ENCODE measurements around the gene EZH2.

Gene EZH2

DNA sequence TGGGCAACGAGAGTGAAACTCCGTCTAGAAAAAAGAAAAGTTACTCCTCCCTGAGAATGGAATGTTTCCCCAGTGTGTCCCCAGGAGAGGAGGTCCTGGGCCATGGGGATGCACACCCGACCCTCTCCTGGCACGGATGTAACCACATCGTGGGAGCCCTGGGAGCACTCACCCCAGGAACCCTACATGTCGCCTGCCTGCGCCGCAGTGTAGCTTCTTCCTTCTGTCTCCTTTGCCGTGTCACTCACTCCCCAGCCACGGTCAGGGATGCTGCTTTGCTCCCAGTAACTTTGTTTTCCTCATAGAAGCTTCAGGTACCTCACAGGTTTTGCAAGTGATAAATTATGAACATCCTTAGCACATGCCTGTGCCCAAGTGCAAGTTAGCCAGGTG is 82.0 kb downstream of the EZH2 start:
- ATAC-seq (replicated peaks) (no peak), DNase-seq (no peak)
- Mint-ChIP-seq H3K4me3 (peak overlapping the region in 1 of 2 donors; percentile 20), H3K27ac (peak overlapping the region; percentile 31), H3K4me1 (peaks cover 0 to 10% of the 10 kb centered on the region in 2 donors), H3K9me3 (no peaks in the 10 kb centered on the region), H3K36me3 (peaks cover 53 to 76% of the 10 kb centered on the region in 2 donors), H3K27me3 (no peaks in the 10 kb centered on the region)

DNA sequence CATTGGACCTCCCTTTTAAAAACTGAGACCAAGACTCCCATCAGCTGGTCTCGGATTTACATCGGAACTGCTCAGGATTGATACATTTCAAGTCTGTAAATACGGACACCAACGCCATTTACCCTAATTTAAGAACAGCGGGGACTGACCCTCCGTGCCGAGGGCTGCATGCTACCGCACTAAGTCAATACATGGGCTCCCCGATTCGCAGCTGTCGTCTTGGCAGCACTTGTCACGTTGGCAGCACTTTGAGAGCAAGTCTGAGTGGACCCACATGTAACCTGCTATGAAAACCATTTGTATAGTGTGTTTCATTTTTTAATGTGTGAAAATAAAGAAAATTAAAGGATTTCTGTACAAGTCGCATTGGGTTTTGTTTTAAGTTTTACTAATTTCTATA is 83.4 kb downstream of the EZH2 start:
- H3K27me3 Mint-ChIP-seq, result no peaks in the 10 kb centered on the region
- H3K9me3 Mint-ChIP-seq, result no peaks in the 10 kb centered on the region
- no peak overlapping the region for H3K27ac Mint-ChIP-seq
- DNase-seq, result no peak
- no peak for ATAC-seq (replicated peaks)
- H3K4me1 Mint-ChIP-seq, result peaks cover 0 to 10% of the 10 kb centered on the region in 2 donors
- no peak overlapping the region for H3K4me3 Mint-ChIP-seq
- H3K36me3 Mint-ChIP-seq, result peaks cover 50 to 76% of the 10 kb centered on the region in 2 donors

DNA sequence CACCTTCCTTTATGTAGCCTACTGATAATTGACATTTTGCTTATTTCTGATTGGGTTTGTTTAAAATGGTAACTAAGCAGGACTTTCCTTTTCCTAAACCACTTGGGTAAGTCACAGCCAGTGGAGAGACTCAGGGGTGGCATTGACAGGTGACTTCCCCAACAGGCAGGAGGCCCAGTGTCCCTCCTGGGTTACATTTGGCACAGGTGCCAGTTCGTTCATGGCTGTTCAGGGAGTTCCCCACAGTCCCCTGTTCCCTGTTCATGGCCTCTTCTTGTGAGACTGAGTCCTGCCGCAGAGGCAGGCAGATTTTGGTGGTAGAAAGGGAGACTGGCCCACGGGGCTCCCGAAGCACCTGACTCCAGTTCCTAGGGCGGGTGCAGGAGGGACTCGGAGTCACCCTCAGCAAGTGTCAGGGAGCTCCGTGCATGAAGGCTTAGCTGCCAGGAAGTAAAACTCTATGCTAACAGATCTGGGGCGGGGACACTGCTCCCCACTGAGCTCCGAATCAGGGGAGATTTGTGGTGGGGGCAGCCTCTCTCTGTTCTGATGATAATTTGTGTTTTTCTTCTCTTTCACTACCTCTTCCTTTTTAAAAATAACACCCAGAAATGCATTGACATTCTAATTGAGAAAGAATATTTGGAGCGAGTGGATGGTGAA is 84.1 kb downstream of the EZH2 start:
- Mint-ChIP-seq H3K27ac (peak overlapping the region; percentile 62), H3K36me3 (peaks cover 50 to 74% of the 10 kb centered on the region in 2 donors), H3K27me3 (no peaks in the 10 kb centered on the region), H3K4me1 (peaks cover 0 to 10% of the 10 kb centered on the region in 2 donors), H3K4me3 (no peak overlapping the region), H3K9me3 (no peaks in the 10 kb centered on the region)
- no peak for ATAC-seq (replicated peaks)
- no peak for DNase-seq

DNA sequence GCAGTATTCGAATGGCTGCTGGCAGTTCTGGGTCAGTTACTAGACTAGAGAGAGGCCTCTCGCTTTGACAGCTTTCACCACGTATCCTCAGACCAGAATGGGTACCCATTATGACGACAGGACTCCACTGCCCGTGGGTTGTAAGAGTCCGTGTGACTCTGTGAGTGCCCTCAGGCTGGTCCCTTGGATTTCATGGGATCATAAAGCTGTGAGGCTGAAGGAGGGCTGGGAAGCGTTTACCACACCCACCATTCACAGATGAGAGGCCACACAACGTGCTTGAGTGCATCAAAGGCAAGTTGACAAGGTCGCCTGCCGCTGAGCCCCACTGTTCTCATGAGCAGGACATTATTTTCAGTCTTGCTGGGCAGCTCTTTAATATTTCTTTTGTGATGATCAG is 87.2 kb downstream of the EZH2 start:
- H3K9me3 Mint-ChIP-seq, result no peaks in the 10 kb centered on the region
- peaks cover 52 to 76% of the 10 kb centered on the region in 2 donors for H3K36me3 Mint-ChIP-seq
- peaks cover 2 to 10% of the 10 kb centered on the region in 2 donors for H3K4me1 Mint-ChIP-seq
- ATAC-seq (replicated peaks) (no peak), DNase-seq (no peak)
- no peak overlapping the region for H3K4me3 Mint-ChIP-seq
- H3K27me3 Mint-ChIP-seq, result no peaks in the 10 kb centered on the region
- H3K27ac Mint-ChIP-seq, result no peak overlapping the region

DNA sequence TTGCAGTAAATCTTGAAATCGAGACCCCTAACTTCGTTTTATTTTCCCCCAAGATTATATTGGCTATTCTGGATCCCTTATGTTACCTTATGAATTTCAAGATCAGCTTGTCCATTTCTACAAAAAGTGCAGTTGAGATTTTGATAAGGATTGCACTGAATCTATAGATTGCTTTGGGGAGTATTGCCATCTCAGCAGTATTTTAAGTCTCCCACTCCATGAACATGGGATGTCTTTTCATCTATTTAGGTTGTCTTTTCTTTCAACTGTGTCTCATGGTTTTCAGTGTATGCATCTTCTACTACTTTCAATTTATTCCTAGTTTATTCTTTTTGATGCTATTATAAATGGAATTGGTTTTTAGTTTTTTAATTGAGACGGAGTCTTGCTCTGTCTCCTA is 89.6 kb downstream of the EZH2 start:
- Mint-ChIP-seq H3K4me3 (no peak overlapping the region), H3K27me3 (no peaks in the 10 kb centered on the region), H3K4me1 (peaks cover 0 to 2% of the 10 kb centered on the region in 2 donors), H3K36me3 (peaks cover 44 to 71% of the 10 kb centered on the region in 2 donors), H3K27ac (no peak overlapping the region), H3K9me3 (no peaks in the 10 kb centered on the region)
- DNase-seq (no peak), ATAC-seq (replicated peaks) (no peak)

DNA sequence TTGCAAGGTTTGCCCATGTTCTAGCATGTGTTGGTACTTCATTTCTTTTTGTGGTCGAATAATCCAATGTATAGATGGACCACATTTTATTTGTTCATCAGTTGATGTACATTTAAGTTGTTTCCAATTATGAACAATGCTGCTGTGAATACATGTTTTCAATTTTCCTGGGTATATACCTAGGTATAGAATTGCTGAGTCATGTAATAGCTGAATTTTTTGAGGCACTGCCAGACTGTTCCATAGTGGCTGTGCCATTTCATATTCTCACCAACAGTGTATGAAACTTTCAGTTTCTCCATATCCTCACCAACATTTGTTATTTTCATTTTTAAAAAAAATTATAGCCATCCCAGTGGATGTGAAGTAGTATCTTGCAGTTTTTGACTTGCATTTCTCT is 90.5 kb downstream of the EZH2 start:
- H3K9me3 Mint-ChIP-seq, result no peaks in the 10 kb centered on the region
- H3K4me3 Mint-ChIP-seq, result no peak overlapping the region
- peaks cover 0 to 2% of the 10 kb centered on the region in 2 donors for H3K4me1 Mint-ChIP-seq
- peaks cover 44 to 71% of the 10 kb centered on the region in 2 donors for H3K36me3 Mint-ChIP-seq
- DNase-seq, result no peak
- H3K27ac Mint-ChIP-seq, result peak overlapping the region; percentile 59
- no peaks in the 10 kb centered on the region for H3K27me3 Mint-ChIP-seq
- ATAC-seq (replicated peaks), result no peak

- Mint-ChIP-seq H3K27ac (no peak overlapping the region), H3K36me3 (peaks cover 49 to 75% of the 10 kb centered on the region in 2 donors), H3K4me3 (no peak overlapping the region), H3K9me3 (no peaks in the 10 kb centered on the region), H3K4me1 (peaks cover 0 to 2% of the 10 kb centered on the region in 2 donors), H3K27me3 (no peaks in the 10 kb centered on the region)
- ATAC-seq (replicated peaks) (no peak), DNase-seq (no peak)
Measured at GRCh38 chr7:148791546-148791945, 92.5 kb downstream of the EZH2 start.

DNA sequence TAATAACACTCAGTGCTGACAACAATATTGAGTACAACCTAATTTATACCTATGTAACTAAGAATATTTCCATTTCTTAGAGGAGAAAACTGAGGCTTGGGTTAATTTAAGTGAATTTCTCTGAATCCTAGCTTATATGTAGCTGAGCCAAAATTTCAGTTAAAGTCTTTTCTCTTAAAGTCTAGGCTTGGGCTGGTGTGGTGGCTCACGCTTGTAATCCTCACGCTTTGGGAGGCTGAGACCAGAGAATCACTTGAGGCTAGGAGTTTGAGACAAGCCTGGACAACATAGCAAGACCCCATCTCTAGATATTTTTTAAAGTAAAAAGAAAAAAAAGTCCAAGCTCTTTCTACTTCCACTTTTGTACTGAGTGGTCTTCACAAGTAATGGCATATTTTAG is 93.2 kb downstream of the EZH2 start:
- H3K27me3 Mint-ChIP-seq, result no peaks in the 10 kb centered on the region
- no peak for ATAC-seq (replicated peaks)
- no peak overlapping the region for H3K27ac Mint-ChIP-seq
- peaks cover 0 to 2% of the 10 kb centered on the region in 2 donors for H3K4me1 Mint-ChIP-seq
- no peak overlapping the region for H3K4me3 Mint-ChIP-seq
- no peak for DNase-seq
- no peaks in the 10 kb centered on the region for H3K9me3 Mint-ChIP-seq
- peaks cover 50 to 68% of the 10 kb centered on the region in 2 donors for H3K36me3 Mint-ChIP-seq

GRCh38 chr7:148790131-148790726 is 93.9 kb downstream of the EZH2 start:
- Mint-ChIP-seq H3K27me3 (no peaks in the 10 kb centered on the region), H3K36me3 (peaks cover 48 to 70% of the 10 kb centered on the region in 2 donors), H3K27ac (no peak overlapping the region), H3K9me3 (no peaks in the 10 kb centered on the region), H3K4me3 (no peak overlapping the region), H3K4me1 (peaks cover 0 to 4% of the 10 kb centered on the region in 2 donors)
- DNase-seq (no peak), ATAC-seq (replicated peaks) (no peak)

DNA sequence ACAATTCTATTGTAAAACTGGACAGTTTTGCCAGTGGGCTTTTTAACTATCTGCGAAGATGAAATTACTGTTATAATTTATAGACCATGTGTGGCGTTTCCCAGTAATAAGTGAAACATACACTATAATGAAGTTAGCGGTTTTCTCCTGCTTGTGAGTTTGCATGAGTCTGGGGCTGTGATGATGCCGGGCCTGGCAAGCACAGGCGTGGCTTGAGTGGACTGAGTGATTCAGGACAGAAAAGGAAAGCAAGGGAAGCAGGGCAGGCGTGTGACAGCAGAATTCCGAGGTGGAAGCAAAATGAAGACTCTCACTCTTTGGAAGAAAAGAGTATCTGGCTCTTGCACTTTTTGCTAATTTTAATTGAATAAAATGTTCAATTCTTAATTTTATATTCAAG is 94.9 kb downstream of the EZH2 start:
- H3K36me3 Mint-ChIP-seq, result peaks cover 44 to 68% of the 10 kb centered on the region in 2 donors
- peaks cover 0 to 4% of the 10 kb centered on the region in 2 donors for H3K4me1 Mint-ChIP-seq
- peak overlapping the region; percentile 1 for H3K27ac Mint-ChIP-seq
- DNase-seq (no peak), ATAC-seq (replicated peaks) (no peak)
- no peaks in the 10 kb centered on the region for H3K9me3 Mint-ChIP-seq
- no peak overlapping the region for H3K4me3 Mint-ChIP-seq
- no peaks in the 10 kb centered on the region for H3K27me3 Mint-ChIP-seq

DNA sequence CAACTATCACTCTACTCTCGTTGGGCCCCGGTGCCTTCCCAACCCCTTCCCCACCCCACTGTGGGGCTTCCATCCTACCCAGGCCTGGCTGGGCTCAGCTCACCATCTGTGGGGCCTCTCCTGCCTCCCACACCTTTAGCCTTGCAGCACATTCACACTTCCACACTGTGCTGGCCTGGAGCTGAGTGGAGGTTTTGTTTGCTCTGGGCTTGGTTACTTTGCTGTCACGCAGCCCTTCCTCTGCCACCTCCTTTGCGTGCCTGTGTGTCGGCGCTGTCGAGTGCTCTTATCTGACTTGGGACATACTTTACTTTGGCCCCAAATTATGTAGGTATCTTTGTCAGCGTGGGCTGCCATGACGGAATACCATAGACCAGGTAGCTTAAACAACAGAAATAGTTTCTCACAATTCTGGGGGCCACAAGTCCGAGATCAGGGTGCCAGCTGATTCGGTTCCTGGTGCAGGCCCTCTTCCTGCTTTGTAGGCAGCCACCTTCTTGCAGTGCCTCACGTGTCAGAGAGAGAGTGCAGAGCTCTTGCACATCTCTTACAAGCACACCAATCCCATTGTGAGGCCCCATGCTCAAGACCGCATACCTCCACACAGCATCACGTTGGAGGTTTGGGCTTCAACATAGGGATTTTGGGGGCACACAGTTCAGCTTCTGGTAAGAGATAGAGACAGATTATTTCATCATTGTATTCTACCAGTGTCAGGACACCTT is 96.4 kb downstream of the EZH2 start:
- H3K9me3 Mint-ChIP-seq, result no peaks in the 10 kb centered on the region
- H3K36me3 Mint-ChIP-seq, result peaks cover 41 to 62% of the 10 kb centered on the region in 2 donors
- DNase-seq (no peak), ATAC-seq (replicated peaks) (no peak)
- H3K4me1 Mint-ChIP-seq, result peaks cover 0 to 2% of the 10 kb centered on the region in 2 donors
- H3K4me3 Mint-ChIP-seq, result no peak overlapping the region
- no peak overlapping the region for H3K27ac Mint-ChIP-seq
- no peaks in the 10 kb centered on the region for H3K27me3 Mint-ChIP-seq

GRCh38 chr7:148783801-148784527 is 100.1 kb downstream of the EZH2 start:
- ATAC-seq (replicated peaks) (no peak), DNase-seq (no peak)
- H3K36me3 Mint-ChIP-seq, result peaks cover 41 to 56% of the 10 kb centered on the region in 2 donors
- H3K9me3 Mint-ChIP-seq, result no peaks in the 10 kb centered on the region
- no peak overlapping the region for H3K4me3 Mint-ChIP-seq
- peaks cover 0 to 2% of the 10 kb centered on the region in 2 donors for H3K4me1 Mint-ChIP-seq
- H3K27ac Mint-ChIP-seq, result no peak overlapping the region
- no peaks in the 10 kb centered on the region for H3K27me3 Mint-ChIP-seq

DNA sequence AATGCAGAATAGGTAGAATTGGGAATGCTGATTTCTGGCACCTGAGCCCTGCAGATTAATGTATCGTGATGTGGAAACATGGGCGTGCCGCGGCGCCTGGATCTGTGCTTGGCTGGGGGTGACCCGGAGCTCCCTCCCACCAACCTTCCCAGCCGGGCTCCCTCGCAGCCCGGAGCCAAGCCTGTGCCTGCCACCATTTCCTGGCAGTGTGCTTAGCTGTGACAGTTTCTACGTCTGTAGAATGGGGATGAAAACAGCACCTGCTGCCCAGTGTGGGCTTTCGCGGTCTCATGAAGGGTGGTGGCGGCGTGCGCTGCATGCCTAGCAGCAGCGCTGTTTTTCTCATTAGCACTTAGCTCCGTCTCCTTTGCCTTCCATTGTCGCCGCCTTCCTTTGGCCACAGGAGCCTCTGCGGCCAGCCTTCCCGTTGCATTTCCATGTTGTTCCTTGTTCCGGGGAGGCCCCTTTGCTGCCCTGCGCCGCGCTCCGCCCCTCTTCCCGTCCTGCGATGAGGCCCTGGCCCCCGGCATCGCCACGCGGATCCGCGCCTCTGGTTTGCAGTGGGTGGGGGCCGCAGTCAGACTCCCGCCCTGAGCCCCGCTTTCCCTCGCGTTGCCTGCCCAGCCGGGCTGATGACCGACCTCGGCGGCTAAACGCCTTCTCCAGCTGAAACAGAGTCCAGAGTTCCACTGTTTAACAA is 101.2 kb downstream of the EZH2 start:
- Mint-ChIP-seq H3K36me3 (peaks cover 36 to 56% of the 10 kb centered on the region in 2 donors), H3K27ac (no peak overlapping the region), H3K4me1 (peaks cover 0 to 2% of the 10 kb centered on the region in 2 donors), H3K9me3 (no peaks in the 10 kb centered on the region), H3K27me3 (no peaks in the 10 kb centered on the region), H3K4me3 (no peak overlapping the region)
- ATAC-seq (replicated peaks) (no peak), DNase-seq (no peak)

GRCh38 chr7:148774471-148774870 is 109.6 kb downstream of the EZH2 start:
- Mint-ChIP-seq H3K36me3 (peaks cover 27 to 57% of the 10 kb centered on the region in 2 donors), H3K4me1 (peaks cover 13 to 14% of the 10 kb centered on the region in 2 donors), H3K4me3 (no peak overlapping the region), H3K27ac (no peak overlapping the region), H3K9me3 (no peaks in the 10 kb centered on the region), H3K27me3 (no peaks in the 10 kb centered on the region)
- DNase-seq (no peak), ATAC-seq (replicated peaks) (no peak)

All from stimulated activated naive B cell treated with anti-CD40 and anti-IgM and Interleukin-4, amounts not matched to agents 10 μg/mL and 1 μg/mL and 100 μg/mL, for 72 hours (primary cell).